Cortex of kidney (tissue), 1 donor: ENCODE measurements around the gene CDK14.

Experiments used
- DNase-seq: peaks from one replicate; lab custom pipeline; 2025; lab: John Stamatoyannopoulos, UW

Gene CDK14

DNA sequence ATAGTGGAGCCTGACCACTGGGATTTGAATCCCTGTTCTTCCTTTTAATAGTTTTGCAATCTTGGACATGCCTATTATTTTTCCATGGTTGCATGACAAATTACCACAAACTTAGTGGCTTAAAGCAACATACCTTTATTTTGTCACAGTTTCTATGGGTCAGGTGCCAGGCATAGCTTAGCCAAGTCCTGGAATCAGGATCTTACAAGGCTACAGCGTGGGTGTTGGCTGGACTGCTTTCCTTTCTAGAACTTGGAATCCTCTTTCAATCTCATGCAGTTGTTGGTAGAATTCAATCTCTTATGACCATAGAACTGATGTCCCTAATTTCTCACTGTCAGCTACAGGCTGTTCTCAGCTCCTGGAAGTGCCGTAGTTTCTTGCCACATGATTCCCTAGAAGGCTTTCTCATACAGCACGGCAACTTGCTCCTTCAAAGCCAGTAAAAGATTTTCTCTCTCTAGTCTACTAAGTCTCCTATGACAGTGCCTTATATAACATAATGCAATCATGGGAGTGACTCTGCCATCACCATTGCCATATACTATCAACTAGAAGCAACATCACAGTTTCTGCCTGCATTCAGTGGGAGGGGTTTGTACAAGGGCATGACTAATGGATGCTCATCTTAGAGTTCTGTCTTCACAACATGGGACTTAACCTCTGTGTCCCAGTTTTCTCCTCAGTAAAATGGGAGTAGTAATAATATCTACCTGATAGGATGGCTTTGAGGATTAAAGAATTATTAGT lies 424.7 kb downstream of the CDK14 start:
- no peak for DNase-seq

- DNase-seq = no peak
These were observed 425.8 kb downstream of the CDK14 start for GRCh38 chr7:91021956-91022355.

GRCh38 chr7:91025906-91026390 lies 429.8 kb downstream of the CDK14 start:
- DNase-seq = no peak

GRCh38 chr7:91029688-91030087 lies 433.6 kb downstream of the CDK14 start:
- DNase-seq = no peak

DNA sequence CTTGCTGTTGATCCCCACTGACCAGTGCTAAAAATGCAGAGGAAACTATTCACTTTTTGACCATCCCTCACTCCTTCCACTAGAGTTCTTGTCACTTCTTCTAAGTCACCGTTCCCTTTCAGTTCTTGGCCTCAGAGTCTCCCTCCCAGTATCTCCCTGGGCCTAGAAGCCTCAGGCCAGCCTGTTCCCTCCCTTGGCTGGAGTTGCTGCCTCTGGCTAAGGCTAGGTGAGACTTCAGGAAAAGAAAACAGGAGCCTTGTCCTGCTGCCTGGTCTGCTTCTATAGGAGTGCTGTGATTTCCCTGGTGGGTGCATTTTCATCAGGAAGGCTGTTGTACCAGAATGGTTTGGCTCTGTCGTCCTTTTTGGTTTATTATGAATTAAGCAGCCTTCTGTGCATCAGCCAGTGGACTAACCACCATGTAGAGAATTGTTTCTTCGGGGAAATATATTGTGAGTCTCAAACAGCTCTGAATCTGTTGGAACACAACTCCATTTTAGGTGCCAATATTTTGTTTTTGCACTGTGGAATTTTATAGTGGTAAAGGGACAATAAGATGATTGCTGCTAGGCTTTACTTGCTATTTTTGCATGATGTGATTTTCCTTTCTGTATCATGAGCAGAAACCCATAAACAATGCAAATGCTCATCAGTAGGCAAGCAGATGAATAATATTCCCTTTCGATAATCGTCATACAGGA lies 434.7 kb downstream of the CDK14 start:
- DNase-seq = no peak

GRCh38 chr7:91031757-91032156 lies 435.6 kb downstream of the CDK14 start:
- no peak for DNase-seq

- DNase-seq = no peak
These were observed 437.5 kb downstream of the CDK14 start for GRCh38 chr7:91033574-91033973.

DNA sequence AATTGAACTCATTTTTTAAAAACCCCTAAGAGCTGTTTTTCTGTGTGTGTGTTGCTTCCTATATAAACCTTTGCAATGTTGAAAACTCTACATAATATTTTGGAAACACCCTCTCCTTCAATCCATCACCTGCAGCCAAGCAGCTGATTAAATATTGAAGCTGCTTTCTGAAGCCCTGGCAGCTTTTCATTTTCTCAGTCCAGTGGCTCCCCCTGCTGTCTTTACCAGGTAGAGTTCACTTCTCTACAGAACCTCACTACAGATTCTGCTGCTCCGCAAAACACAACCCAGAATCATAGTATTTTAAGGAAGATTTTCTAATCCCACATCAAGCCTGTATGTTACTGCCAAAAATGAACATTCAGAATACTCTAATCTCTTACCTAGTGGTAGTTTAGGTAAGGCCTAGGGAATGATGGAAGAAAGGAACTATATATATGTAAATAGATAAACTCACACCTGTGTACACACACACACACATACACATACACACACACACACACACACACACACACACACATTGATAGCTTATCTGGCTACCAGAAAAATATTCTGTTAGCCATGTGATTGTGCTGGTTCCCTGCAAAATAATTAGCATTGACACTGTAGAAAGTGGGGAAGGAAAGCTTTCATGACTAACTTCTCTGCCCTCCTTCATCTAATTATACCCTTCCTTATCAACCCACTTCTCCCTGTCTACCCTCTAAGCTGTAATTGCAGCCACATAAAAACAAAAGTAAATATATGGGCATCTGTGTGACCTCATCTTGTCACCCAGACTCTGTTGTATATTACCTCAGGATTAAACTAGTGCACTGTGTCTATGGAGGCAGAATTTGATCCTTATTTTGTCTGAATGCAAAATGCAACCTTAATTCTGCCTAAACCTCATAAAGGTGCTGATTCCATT lies 438.6 kb downstream of the CDK14 start:
- DNase-seq = no peak

- no peak for DNase-seq
These were observed 442.9 kb downstream of the CDK14 start for GRCh38 chr7:91039033-91039432.

- DNase-seq = no peak
These were observed 445.0 kb downstream of the CDK14 start for GRCh38 chr7:91041141-91041540.

DNA sequence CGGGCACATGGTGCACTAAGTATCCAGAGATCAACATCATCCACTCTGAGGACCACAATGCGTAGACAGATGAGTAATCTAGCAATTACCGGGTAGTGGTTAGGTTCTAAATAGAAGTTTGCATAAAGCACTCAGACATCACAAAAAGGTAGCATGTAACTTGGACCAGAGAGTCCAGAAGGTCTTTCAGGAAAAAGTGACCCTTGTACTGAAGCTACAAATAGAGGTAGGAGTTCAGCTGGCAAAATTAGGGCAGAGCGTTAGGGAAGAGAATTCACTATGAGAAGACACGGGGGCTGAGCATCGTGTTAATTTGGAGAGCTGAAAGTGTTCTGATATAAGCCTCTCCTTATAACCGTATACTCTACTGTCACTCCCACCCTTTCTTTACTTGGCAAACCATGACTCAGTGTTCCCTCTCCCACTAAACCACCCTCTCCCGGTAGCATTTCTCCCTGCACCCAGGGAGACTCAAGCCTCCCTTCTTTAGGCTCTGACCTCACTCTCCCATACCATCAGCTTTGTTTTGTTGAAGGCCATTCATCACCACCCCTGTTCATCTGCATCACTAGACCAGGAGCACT lies 445.9 kb downstream of the CDK14 start:
- no peak for DNase-seq

DNA sequence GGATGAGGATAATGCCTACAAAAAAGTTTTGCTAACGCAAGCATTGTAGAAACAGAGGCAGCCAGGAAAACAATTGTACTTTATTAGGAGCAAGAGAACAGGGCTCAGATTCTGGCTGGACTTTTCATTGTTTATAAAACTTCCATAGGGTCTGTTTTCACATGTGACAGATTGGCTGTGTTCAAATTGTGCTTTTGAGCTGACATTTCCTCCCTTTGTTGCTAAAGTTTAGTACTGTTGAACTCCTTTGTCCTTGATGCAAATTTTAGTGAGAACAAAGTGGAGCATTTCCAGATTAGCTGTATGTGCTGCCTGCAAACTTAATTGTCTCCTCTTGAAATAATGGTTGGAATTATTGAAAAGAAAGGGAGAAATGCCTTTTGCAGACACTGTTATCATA lies 447.1 kb downstream of the CDK14 start:
- no peak for DNase-seq

DNA sequence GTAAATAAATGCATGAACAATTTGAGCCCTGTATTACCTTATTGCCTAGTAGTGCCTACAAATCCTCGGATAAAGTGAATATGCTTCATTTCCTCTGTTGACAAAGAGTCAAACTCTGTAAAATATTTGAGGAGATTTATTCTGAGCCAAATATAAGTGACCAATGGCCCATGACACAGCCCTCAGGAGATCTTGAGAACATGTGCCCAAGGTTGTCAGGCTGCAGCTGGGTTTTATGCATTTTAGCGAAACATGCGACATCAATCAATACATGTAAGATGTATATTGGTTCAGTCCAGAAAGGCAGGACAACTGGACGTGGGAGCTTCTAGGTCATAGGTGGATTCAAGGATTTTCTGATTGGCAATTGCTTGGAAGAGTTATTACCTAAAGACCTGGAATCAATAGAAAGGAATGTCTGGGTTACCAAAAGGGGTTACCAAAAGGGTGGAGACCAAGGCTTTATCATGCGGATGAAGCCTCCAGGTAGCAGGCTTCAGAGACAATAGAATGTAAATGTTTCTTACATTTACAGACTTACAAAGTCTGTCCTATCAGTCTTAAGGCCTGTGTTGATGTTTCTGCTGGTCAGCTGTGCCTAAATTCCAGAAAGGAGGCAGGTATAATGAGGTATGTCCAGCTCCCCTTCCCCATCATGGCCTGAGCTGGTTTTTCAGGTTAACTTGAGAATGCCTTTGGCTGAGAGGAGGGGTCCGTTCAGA lies 448.0 kb downstream of the CDK14 start:
- DNase-seq = no peak

DNA sequence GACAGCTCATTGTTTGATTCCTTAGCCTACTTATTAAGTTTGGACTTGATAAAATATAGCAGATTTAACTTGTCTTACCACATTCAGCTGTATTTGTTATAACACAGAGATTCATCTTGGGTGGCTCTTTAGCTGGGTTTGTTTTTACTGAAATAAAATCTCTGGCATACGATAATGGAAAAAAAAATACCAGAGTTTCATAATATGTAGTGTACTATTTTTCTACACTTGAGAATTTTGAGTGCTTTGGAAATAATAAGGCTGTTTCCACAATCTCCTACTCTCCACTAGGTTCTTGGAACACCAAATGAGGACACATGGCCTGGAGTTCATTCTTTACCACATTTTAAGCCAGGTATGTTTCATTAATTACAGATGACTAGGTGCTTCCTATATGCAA lies 449.5 kb downstream of the CDK14 start:
- no peak for DNase-seq

DNA sequence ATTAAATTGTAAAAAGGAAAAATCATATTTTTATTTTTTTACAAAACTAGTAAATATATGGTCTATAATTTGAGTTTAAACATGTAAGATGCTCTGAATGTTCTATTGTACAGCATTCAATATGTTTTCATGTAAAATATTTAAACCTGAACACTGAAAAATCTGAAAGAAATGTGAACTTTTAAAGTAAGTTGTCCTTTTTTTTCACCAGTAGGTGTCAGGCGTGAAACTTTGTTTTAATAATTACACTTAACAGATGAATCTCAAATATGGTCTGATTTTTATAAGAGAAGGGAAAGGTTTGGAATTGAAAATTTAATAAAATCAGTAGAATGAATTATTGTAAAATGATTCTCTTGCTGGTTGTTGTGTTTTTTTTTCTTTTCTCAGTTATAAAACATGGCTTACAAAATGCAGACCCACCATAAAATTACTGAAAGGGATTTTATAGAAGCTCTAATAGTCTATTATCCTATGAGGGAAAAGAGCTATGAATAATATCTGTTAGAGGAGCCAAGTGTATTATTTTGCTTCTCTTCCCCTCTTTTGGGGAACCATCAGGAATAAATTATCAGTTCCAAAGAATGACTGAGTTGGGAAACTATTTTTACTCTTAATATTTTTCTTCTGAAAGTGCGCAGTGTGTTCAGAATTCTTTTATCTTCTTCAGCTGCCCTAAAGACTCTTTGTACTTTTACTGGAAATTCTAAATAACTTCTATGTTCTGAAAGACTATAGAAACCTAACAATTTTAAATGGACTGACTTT lies 450.4 kb downstream of the CDK14 start:
- DNase-seq = no peak

- no peak for DNase-seq
These were observed 451.5 kb downstream of the CDK14 start for GRCh38 chr7:91047636-91048035.

- DNase-seq = no peak
These were observed 454.6 kb downstream of the CDK14 start for GRCh38 chr7:91050677-91051076.

- DNase-seq = no peak
These were observed 455.8 kb downstream of the CDK14 start for GRCh38 chr7:91051966-91052365.

GRCh38 chr7:91054374-91054773 lies 458.3 kb downstream of the CDK14 start:
- DNase-seq = no peak

DNA sequence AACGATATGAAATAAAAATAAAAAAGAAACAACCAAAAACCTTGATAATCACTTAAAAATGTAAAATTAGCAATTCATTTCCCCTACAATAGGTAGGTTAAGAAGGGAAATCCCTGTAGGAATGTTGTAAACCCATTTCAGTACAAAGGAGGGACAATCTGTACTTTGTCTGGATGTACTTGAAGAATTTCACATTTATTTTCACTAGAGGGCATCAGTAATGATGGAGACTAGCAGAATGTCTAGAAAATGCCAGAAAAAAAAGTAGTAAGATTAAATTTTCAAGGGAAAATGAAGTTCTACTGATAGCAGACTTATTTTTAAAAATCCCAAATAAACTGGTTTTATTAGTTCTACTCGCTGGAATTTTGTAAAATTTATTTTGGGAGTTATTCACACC lies 459.1 kb downstream of the CDK14 start:
- DNase-seq = no peak

GRCh38 chr7:91062713-91063112 lies 466.6 kb downstream of the CDK14 start:
- DNase-seq = no peak
